ENCODE measurements around the gene BCL11B. TPM values are rescaled to one million over a fixed set of nuclear protein-coding genes. Genes with fewer than 3 reads are reported as not detected.

Gene BCL11B
- total RNA-seq, 6 experiments from 2014 or later: 0.06 to 0.14 (median 0.10) TPM; not detected in 2

DNA sequence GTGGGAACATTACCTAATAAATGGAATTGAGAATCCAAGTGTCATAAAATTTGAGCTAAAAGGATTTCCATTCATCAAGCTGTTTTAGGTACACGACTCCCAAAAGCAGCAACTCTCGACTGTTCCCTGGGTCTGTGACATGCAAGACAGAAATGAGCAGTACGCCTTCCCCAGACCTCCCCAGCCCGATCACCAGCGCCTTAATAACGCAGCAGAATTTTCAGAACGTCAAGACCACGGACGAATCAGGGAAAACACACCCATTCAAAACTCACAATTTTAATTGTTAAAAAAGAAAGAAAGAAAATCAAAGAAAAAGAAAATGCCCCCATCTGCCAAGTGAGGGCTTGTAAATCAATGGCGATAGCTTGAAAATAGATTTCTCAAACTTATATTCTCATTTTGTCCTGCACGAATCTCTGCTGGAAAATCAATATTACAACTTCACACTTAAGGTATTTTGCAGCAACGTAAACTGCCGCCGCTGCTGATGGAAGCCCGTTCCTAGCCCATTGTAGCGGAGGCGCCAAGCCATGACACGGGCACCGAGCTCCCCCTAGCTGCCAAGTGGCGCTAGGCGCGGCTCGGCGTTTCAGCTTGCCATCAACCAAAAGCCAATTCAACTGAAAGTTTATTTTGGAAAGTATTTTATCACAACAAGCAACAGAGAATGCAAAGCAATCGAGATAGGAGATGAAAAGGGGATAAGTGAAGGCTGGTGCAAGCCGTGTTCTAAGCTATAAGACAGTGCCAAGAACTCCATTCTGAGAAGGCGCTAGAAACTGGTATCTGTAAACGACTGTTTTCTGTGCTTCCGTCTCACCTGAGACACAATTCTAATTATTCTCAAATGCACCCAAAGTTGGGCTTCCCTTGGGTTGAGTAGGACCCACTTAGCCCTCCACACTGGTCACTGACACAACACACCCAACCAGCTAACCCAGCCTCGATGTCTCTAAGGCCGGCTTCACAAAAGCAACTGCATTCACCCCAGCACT lies 5.5 kb downstream of the BCL11B start:
- H3K27ac Mint-ChIP-seq: no peak overlapping the region
- peaks cover 43% of the 10 kb centered on the region for H3K27me3 Mint-ChIP-seq (ENCODE audit: insufficient read depth)
- H3K9me3 Mint-ChIP-seq: no peaks in the 10 kb centered on the region
- DNase-seq: peak; percentile 48
- TF ChIP-seq, protein P1, sequence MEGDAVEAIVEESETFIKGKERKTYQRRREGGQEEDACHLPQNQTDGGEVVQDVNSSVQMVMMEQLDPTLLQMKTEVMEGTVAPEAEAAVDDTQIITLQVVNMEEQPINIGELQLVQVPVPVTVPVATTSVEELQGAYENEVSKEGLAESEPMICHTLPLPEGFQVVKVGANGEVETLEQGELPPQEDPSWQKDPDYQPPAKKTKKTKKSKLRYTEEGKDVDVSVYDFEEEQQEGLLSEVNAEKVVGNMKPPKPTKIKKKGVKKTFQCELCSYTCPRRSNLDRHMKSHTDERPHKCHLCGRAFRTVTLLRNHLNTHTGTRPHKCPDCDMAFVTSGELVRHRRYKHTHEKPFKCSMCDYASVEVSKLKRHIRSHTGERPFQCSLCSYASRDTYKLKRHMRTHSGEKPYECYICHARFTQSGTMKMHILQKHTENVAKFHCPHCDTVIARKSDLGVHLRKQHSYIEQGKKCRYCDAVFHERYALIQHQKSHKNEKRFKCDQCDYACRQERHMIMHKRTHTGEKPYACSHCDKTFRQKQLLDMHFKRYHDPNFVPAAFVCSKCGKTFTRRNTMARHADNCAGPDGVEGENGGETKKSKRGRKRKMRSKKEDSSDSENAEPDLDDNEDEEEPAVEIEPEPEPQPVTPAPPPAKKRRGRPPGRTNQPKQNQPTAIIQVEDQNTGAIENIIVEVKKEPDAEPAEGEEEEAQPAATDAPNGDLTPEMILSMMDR (IDR thresholded peaks at IDR 0.05): peak; percentile 98
- H3K4me1 Mint-ChIP-seq (ENCODE audit: low read depth): peaks cover 16% of the 10 kb centered on the region
- H3K4me3 Mint-ChIP-seq: peak overlapping the region; percentile 62; the same call in 1 of the 2 replicates
- H3K36me3 Mint-ChIP-seq (ENCODE audit: low read depth): no peaks in the 10 kb centered on the region

DNA sequence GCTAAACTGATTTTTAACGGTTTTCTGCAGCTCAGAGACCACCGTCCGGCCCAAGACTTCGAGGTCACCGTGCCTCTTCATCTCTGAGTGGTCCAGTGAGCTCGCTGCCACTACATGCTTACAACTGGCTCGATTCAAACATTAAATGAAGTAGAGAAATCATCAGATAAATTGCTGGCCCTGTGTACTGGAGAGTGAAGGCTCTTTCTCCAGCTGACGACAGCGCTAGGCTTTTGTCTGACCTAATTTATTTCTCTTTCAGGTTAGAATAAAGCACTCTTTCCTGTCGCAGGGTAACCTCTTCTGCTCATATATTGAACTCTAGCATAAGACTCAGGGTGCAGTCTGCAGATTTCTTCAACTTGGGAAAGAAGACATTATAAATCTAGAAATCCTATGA lies 6.4 kb downstream of the BCL11B start:
- Mint-ChIP-seq H3K27me3 (ENCODE audit: insufficient read depth) (peaks cover 46% of the 10 kb centered on the region), H3K4me3 (no peak overlapping the region), H3K9me3 (no peaks in the 10 kb centered on the region), H3K4me1 (ENCODE audit: low read depth) (peaks cover 11% of the 10 kb centered on the region), H3K36me3 (ENCODE audit: low read depth) (no peaks in the 10 kb centered on the region), H3K27ac (no peak overlapping the region)
- TF ChIP-seq, protein P1 (IDR thresholded peaks at IDR 0.05): no peak
- no peak for DNase-seq

DNA sequence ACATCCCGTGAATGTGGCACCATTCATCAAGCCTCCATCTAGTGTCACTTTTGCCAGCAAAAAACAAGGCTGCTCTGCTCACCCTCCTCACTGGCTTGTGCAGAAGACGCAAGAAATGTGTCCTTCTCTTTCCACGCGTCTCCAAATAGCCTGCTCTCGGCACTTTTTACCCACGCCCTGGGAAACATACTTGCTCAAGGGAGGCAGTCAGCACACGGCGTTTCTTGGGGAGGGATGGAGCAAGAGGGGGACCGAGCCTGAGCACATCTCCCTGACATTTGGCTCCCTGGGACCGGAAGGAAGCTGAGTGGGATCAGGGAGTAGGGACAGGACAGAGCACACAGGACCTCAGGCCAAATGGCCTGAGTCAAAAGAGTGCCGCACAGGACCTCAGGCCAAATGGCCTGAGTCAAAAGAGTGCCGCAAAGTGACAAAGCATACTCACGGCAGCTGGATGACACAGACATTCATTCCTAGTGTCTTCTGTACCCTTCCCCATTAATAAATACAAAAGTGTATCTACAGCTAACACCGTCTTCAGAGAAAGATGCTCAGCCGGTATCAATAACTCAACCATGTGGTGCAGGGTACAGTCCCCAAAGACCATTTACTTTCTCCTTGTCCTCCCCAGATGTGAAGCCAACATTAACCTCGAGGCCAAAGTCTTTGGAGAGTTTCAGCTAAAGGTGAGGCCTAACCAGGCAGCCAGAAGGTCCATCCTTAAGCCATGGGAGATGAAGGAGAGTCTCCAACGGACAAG lies 7.1 kb downstream of the BCL11B start:
- Mint-ChIP-seq H3K9me3 (no peaks in the 10 kb centered on the region), H3K4me3 (no peak overlapping the region), H3K4me1 (ENCODE audit: low read depth) (peaks cover 7% of the 10 kb centered on the region), H3K36me3 (ENCODE audit: low read depth) (no peaks in the 10 kb centered on the region), H3K27ac (no peak overlapping the region), H3K27me3 (ENCODE audit: insufficient read depth) (peaks cover 50% of the 10 kb centered on the region)
- TF ChIP-seq, protein P1 (IDR thresholded peaks at IDR 0.05): no peak
- no peak for DNase-seq

DNA sequence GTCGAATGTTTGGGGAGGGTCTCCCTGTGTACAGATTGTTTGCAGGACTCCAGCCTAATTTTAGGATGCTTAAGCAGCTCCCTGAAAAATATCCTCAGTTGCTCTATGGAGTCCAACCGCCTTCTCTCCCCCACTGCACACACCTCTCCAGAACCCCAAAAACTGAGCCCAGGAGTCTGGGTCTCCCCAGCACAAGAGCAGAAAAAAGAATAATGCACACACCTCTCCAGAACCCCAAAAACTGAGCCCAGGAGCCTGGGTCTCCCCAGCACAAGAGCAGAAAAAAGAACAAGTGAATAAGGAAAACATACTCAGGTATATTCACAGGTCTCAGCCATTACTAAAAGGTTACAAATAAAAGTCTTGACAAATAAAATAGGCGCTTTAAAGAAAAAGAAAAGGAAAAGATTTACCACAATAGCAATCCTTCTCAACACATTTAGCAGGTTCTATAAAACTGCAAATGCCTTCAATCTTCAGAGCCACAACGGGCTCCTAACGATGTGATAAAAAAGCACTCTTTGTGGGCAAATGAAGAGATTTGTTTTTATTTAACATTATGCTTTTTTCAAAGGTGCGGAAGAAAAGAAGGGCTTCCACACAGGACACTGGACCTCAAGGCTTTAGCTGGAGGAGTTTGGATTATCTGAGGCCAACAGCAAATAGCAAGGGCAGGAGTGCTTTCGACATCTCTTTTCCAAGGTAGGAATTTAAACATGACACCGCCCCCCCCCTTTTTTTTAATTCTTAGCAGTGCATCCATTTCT lies 8.2 kb downstream of the BCL11B start:
- DNase-seq: no peak
- Mint-ChIP-seq H3K27ac (no peak overlapping the region), H3K4me3 (no peak overlapping the region), H3K4me1 (ENCODE audit: low read depth) (peaks cover 6% of the 10 kb centered on the region), H3K36me3 (ENCODE audit: low read depth) (no peaks in the 10 kb centered on the region), H3K9me3 (no peaks in the 10 kb centered on the region), H3K27me3 (ENCODE audit: insufficient read depth) (peaks cover 54% of the 10 kb centered on the region)
- TF ChIP-seq, protein P1 (IDR thresholded peaks at IDR 0.05): no peak

DNA sequence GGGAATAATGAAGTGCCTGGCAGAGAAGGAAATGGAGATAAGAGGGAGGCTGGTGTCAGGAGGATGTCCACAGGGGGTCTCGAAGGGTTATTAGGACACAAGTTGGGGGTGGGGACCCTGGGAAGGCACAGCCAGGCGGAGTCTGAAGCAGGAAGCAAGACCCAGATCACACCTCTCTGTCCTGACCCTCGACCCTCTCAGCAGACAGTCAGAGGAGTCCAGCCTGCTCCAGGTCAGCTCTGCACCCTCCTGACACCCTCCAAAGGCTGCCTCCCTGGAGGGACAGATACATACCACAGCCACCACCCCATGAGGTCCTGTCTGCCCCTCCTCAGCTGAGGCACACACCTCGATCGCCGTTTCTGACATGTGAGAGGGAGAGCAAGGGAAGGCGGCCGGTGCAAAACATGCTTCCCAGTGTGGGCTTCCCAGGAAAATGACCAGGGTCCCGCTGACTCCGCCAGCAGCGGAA lies 9.0 kb downstream of the BCL11B start:
- peaks cover 60% of the 10 kb centered on the region for H3K27me3 Mint-ChIP-seq (ENCODE audit: insufficient read depth)
- TF ChIP-seq, protein P1 (IDR thresholded peaks at IDR 0.05): no peak

More for the DNA sequence above, 9.0 kb downstream of the BCL11B start:
- H3K4me3 Mint-ChIP-seq: no peak overlapping the region
- peaks cover 6% of the 10 kb centered on the region for H3K4me1 Mint-ChIP-seq (ENCODE audit: low read depth)
- H3K27ac Mint-ChIP-seq: no peak overlapping the region
- H3K9me3 Mint-ChIP-seq: no peaks in the 10 kb centered on the region
- no peaks in the 10 kb centered on the region for H3K36me3 Mint-ChIP-seq (ENCODE audit: low read depth)
- no peak for DNase-seq

Measured in HFFc6 (cell line).